ENCODE results near the gene RBFOX1. TPM values are rescaled to one million over a fixed set of nuclear protein-coding genes. Genes with fewer than 3 reads are reported as not detected.

RBFOX1 gene
- 0.55 TPM for polyA plus RNA-seq (2013, experiment 1 of 2; ENCODE audit: insufficient read length)
- 1.8 TPM for polyA plus RNA-seq (2013, experiment 2 of 2; ENCODE audit: insufficient read length)

DNA sequence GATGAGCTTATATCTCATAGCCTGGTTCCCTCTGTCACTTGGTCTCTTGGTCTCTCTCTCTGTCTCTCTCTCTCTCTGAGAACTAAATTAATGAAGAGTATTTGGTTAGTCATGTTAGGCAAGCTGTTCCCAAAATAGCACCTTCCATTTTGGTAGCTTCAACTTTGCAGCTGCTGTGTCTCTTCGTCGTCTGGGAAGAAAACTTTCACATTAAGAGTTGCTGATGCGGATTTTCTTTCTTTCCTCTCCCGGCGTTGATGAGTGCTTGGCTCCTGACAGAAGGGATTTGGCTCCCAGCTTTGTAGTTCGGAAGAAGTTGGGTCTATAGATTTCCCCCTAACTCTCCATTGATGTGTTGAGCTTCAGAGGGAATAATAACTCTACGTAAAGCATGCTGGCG is at the start of gene RBFOX1:
Gene RBFOX1 (plus strand): TSS at position 235 of the 400 bp plus-strand sequence.
- DNase-seq = no peak

DNA sequence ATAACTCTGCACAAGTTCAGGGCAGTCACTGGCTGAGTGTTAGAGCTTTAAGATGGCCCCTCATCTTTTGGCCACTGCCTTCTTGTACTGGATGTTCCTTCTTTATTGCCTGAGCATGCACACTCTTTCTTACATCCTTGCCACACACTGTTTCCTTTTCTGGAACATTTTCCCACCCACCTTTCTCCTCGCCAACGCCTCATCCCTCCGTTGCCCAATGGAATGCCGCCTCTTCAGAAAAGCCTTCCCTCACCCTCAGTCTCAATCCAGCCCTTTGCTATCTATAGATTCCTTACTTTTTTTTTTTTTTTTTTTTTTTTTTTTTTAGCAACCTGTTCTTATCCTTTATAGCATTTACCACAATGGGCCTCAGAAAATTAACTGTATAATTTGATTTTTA is 47.9 kb upstream of the RBFOX1 start:
- no peak for DNase-seq

DNA sequence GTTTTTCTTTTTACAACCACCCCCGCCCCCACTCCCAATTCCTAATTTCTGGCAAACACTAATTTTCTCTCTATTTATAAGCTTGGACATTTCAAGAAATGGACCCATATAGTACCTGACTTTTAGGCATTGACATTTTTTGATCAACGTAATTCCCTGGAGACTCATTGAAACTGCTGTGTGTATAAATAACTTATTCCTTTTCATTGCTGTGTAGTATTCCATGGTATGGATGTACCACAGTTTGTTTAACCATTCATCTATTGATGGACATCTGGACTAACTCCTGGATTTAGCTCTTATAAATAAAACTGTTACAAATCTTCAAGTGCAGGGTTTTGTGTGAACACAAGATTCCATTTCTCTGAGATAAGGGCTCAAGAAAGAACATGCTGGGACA is 47.1 kb upstream of the RBFOX1 start:
- DNase-seq = no peak

DNA sequence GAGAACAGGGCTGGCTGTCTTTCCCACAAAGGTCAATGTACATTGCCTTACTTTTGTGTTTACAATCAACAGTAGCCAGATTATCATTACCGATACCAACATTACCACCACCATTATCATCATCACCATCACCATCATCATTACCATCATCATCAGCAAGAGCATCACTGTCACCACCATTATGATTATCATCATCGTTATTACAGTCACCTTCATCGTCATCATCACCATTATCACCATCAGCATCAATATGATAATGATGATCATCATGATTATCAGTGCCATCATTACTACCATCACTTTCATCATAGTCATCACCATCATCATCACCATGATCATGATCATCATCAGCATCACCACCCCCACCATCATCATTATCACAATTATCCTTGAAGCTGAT is 43.3 kb upstream of the RBFOX1 start:
- no peak for DNase-seq

DNA sequence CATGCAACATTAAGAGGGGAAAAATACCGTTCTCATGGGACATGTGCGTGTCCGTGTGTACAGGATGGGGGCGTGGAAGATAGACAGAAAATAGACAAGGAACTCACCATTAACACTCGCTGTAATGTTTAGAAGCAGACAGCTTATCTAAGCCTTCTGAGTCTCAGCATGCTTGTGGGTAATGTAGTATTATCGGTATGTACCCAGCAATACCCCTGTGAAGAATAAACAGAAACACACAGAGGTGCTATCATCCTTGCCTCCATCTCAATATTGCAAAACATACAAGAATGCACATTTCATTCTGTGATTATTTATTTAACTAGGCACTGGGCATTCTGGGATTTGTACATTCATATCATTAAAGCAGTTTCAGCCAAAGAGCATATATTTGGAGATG is 42.0 kb upstream of the RBFOX1 start:
- no peak for DNase-seq

DNA sequence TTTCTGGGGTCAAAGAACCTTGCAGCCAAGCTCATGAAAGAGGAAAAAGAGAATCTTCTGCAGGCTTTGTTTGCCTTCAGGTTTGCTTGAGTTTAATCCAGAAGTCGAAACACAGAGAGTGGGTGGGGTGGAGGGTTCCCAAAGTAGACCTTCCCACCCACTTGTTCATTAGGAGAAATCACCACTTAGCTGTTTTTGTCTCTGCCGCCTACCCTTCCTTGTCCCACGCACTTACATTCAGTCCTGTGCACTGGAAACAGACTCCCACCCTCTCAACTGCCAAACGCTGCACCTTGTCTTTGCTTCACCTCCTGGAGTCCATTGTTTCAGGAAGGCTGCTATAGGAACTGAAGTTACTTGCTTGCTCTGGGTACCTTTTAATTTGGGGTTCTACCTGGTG is 38.6 kb upstream of the RBFOX1 start:
- DNase-seq = no peak

DNA sequence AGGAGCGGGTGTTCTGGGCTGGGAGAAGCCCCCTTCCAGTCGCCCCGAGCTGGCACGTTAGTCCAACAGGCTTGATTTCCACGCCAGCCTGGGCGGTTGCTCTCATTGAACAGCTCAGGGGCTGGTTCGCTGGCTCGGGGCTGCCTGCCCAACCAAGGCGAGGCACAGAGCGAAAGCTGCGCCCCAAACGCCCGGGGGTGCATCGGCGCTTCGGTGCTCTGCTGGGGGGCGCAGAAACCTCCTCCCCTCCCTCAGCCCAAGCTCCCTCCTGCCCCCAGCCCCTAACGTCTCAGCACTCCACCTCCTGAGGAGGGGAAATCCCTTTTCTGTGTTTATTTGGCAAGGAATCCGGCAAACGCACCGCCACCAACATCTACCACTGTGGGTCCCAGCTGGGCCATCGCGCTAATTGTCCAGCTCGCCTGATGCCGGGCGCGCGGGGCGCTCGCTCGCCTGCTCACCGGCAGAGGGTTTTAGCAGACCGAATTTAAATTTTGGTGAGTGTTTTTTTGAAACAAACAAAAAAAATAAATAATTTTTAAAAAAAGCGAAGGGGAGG is 29.5 kb upstream of the RBFOX1 start:
- DNase-seq = no peak

DNA sequence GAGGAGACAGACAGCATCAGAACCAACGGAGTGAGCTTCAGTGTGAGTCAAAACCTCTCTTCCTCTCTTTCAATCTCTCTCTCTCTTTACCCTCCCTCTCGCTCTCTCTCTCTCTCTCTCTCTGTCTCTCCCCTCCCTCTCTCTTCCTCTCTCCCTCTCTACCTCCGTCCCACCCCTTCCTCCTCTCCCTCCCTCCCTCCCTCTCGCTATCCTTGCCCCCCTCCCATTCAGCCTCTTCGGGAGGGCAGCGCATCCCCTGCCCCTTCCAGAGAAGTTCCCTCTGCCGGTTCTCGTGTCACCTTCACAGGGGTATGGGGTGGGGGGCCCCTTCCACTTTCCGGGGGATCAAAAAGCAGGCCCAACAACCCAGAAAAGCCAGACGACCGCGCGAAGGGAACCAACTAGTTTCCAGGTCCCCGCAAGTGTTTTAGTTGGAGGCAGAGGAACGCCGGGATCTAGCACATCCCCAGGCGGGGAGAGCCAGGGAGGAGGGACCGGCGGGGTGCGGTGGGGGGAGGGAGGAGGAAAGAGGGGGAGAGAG is 28.9 kb upstream of the RBFOX1 start:
- no peak for DNase-seq

DNA sequence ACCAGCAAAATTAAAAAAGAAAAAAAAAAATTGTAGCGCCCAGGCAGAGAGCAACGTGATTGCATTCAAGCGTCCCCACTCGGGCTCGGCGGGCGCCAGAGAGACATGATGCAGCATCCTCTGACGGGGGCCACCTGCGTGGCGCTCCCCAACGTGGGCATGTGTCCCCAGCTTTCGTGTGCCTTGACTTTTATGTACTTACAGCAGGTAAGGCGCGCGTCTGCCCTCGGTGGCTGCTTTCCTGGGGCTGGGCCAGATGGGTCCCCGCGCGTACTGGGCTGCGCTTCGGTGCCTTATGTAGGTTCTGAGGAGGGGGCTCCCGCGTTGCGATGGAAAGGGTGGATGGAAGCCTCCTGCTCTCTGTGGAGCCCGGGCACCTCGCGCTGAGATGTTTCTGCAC is 28.4 kb upstream of the RBFOX1 start:
- no peak for DNase-seq

DNA sequence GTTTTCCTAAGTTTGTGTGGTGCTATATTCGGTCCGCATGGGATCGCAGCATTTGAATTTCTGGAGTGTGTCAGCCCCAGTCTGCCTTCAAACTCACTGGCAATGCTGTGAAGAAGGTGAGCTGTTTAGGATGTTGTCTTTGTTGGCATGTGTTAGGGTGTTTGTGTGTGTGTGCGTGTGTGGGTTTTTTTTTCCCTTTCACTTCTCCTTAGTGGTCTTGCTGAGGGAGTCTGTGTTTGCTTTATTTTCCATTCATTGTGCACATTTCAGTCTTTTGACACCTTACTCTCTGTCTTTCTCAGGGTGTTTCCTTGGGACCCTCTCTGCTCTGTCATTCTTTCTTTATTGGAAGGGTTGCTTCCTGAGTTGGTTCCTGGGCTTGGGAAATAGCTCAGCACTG is 27.7 kb upstream of the RBFOX1 start:
- DNase-seq = no peak

DNA sequence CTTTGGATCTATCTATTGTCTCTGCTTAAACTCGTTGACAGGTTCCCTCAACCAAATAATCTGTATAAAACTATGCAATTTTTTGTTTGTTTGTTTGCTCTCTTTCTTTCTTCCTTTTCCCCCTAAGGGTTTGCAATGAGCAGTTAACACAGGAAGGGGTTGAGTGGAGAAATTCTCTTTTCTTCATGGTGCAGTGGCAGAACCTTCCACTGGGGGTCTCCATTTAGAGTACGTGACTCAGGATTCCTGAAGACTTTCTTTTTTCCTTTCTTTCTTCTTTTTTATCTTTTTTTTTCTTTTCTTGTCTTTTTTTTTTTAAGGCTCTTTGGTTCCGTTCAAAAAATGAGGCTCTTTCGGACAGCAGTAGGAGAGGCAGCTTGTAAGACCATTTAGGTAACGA is 19.5 kb upstream of the RBFOX1 start:
- no peak for DNase-seq

DNA sequence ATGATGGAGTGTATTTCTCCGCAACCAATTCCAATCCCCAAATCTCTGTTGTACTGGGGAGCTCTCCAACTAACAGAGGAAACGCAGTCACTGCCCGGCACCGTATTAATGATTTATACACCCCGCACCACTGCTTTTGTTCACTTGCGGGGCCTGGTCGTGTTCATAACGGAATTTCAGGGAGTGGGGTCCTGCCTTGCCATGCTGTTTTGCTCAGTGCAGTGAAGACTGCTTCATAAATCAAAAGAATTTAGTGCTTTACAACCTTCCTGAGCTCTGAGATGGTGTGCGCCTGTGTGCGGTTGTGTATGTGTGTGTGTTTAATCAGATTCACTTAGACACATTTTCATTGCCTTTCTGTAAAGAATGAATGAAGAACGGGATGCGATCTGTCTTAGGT is 18.5 kb upstream of the RBFOX1 start:
- DNase-seq = no peak

DNA sequence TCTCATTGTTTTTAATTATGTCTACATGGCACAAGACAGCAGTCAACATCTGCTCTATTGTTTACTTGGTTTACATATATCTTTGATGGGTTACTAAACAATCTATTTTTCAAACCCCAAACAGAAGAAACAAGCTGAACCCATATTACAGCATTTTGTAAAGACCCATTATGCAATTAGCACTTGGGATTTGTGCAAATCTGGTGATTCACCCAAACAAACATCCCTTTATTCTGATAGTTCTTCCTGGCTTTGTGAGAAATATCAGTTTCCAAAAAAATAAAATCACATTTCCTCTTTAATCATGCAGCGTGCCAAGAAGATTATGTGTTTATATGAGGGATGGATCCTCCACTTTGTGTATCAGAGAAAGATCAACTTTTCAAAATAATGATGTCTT is 16.8 kb upstream of the RBFOX1 start:
- DNase-seq = no peak

DNA sequence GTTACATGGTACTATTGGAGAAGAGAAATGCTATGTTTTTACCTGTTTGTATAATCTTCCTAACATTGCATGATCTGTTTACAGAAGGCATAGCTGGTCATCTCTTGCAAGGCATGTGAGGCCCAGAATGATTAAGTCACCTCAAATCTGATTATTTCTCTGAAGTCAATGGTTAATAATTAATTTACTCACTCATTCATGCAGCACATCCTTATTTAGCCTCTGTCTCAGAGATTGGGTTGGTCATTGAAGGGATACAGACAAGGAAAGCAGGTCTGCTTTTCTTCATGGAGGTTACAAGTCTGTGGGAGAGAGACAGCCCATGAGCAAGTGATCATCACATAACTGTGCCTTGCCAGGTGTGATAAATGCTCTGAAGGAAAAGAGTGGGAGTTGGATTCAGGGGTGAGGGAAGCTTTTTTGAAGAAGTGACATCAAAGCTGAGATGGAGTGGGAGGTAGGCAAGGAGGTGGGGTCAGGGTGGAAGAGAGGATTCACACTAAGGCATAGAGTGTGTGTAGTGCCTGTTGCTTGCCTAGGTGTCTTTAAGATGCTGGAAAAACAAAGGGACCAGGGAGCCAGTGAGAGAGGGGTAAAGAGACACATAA is 16.3 kb upstream of the RBFOX1 start:
- DNase-seq = no peak

DNA sequence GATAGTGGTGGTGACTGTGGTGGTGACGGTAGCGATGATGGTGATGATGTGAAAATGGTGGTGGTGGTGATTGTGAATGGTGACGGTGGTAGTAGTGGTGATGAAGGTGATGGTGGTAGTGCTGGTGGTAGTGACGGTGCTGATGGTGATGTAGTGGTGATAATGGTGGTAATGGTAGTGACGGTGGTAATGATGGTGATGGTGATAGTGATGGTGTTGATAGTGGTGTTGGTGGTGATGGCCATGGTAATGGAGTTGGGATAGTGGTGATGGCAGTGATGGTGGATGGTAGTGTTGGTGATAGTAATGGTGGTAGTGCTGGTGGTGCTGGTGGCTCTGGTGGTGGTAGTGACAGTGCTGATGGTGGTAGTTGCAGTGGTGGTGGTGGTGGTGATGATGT is 14.7 kb upstream of the RBFOX1 start:
- DNase-seq = no peak

DNA sequence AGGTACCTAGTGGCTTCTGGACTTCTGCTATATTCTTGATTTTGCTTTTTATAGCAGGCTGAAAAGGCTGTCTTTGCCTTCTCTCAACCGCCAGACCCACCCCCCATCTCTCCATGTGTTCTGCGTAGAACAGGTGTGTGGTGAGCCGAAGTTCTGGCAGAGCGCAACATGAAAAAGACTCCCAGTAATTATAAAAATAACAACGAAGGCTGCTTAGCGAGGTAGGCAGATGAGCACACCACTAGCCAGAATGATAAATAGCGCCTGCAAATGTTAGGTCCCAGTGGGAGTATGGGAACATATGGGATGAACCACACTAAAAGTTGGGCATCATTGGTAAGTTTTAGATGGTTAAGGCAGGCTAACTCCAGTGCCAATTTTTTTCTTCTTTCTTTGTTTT is 14.0 kb upstream of the RBFOX1 start:
- no peak for DNase-seq

DNA sequence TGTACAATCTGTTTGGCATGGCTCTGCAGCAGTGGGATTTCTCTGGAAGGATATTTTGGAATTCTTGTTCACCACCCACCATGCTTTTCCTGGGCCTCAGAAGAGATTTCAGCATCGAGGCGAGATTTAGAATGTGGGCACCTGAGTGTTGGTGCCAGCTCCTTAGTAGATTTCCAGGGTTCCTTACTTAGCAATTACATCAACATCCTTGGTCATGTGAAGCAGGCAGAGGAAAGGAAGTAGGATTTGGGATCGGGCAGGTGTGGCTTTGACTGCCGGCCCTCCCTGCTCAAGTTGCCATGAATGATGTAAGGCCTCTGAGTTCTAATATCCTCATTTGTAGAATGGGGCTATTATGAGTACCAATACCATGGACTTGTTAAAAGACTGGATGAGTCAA is 13.1 kb upstream of the RBFOX1 start:
- no peak for DNase-seq

DNA sequence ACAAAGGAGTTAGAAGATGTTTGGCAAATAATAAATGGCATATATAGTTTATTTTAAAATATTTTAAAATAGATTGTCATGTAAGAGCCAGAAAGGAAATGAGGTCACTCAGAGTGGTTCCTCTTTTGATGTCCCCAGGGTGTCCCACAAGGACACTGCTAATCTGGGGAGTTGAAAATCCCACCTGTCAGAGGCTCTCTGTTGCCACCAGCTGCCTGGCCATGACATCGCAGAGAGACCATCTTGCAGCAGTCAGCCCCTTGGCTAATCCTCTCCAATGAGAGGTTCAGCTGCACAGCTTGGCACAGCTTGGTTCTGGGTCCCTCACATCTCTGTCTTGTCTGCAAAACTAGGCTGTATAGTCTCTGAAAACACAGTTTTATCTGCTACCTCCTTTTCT is 11.0 kb upstream of the RBFOX1 start:
- no peak for DNase-seq

DNA sequence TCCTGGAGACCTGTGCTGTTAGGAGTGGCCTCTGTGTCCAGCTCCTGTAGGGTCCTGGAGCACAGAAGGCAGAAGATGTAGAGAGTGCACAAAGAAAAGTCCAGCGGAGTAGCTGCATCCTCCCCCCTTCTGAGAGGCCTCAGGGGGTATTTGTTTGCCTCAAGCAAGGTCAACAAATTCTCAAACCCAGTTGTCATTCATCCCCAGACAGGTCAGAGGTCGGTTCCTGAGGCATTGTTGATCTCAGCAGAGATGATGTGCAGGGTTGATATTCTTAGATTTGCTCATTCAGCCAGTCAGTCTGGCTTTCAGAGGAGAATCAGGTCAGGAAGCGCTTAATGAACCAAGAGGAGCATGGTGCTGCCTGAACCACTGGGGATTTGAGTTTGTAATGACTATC is 8.3 kb upstream of the RBFOX1 start:
- no peak for DNase-seq

DNA sequence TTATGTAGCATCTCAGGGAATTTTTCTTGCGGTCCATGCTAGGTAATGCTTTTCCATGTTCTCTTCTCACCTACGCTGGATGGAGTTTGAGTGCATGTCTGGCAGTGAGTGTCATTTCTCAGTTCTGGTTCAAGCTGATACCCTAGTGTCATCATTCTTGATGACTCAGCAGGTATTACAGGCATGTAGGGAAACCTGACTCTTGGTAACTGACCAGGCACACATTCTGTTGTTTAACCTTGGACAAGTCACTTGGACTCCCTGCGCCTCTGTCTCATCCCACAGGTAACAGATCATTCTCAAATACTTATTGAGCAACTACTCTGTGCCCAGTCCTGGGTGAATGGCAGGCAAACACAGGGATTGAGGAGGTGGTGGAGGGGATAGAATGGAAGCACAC is 6.8 kb upstream of the RBFOX1 start:
- no peak for DNase-seq

DNA sequence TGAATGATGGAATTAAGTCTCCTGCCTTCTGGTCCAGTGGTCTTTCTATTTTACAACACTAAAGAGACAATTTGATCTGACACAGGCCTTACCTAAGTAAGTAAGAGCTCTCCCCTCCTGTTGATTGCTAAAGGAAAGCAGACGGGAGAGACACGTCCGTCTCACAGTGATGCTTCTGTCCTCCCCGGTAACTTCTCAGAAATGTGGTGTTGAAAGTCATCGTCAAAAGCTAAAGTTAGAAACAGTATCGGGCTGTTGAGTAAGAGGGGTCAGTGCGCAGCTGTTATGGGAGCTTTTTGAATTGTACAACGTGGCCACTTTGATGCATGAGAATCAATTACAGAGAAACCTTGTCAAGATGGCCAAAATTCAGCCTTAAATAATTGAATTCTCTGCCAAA is 1.9 kb upstream of the RBFOX1 start:
- DNase-seq = no peak

DNA sequence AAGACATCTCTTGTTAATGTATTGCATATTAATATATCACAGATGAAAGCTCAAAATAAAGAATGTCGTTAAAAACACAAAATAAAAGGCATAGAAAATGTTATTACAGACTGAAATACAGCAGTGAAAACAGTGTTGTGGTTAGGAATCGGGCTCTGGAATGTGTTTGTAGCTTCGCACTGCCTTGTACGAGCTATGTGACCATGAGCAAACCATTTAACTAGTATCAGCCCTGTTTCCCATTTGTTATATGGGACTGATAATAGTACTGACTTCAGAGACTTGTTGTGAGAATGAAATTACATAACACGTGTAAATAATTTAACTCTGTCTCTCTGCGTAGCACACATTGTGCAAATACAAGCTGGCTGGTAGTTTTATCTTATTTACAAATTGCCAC is 648 bp upstream of the RBFOX1 start:
- no peak for DNase-seq

DNA sequence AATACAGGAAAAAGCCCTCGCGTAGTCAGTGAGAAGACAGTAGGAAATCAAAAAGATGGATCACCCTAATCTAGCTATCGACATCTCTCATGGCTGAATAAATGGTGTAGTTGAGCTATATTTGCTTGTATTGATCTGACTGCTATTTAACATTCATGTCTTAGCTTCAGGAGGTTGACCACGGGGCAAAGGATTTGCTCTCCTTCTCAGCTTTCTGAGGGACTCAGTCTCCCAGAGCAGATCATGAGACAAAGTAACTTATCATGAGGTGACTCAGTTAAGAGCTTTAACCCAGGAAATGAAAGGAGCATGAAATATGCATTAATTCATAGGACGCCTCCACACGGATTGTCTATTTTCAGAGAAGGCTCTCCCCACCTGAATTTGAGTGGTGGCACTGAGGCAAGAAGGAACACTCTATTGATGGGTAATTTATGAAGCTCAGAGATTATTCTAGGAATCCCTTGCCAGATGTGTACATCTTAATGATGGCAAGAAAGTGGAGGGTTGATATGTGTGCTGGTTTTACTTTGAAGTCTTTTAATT is 608 bp downstream of the RBFOX1 start:
- DNase-seq = no peak

DNA sequence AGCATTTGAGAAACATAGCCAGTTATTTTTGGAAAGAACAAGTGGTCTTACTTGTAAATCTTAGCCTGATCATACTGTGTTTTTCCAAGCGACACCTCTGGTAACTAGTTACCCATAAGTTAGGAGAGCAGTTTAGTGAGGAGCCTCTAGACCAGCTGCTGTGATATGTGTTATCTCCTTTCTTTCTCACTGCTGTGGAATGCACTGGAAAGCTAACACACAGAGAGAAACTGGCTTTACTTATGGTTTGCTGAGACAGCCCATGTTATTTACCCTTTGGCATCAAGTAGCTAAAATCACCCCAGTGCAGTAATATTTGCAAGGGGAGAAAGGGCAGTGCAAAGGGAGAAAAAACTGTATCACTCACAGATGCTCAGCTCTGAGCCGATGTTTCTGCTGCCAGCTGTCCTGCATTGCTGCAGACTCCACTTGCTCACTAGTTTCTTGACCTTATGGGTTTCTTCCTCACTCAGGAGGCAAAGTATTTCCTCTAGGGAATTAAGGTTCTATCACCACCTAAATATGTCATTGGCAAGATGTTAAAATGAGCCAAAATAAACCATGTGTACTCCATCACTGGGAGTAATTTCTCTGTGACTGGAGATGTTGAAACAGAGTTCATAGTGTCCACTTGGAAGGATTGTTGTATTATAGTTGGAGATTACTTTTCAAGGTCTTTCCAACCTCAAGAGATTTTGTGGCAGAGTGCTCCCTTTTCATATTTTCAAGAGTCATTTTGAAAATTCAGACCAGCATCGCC is 2.3 kb downstream of the RBFOX1 start:
- no peak for DNase-seq
